HG02981 (cell line): Measurements from ENCODE around the gene UBE2R2.
"Not testable (repeated sequence)": the region's sequence is repeated elsewhere in the genome, so short reads cannot be mapped to it uniquely, and the experiment has no call there.

Experiments used
- ATAC-seq: cut with Tn5 transposase; IDR thresholded peaks from one replicate; pipeline ENCODE4 v1.9.1; 2021; ENCODE audit warnings: mild to moderate bottlenecking, moderate library complexity; ENCODE audit not compliant: unreplicated experiment

Gene UBE2R2

GRCh38 chr9:33816327-33817252 is at the start of gene UBE2R2:
Gene UBE2R2 (plus strand): TSS chr9:33817160. CDS start chr9:33817758, 598 bp downstream.
- ATAC-seq: peak; percentile 55

- ATAC-seq: not testable (repeated sequence)
These were observed 46.6 kb upstream of the UBE2R2 start for GRCh38 chr9:33770156-33770880.

DNA sequence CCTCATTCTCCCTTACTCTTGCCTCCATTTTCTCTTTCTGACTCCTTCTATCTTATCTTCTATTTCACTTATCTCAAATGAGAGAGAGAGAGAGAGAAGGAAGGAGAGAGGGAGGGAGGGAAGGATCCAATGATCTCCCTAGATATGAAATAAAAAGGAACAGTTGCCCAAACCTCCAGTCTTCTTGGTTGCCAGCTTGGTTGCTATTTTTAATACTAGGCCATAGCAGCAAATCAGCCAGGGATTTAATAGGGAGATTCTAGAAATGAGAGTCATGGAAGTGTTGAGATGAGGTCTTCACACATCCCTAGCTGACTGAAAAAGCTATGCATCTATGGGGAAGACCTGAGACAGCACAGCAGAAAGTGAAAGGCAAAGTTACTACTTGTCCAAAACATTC is 43.8 kb upstream of the UBE2R2 start:
- ATAC-seq: not testable (repeated sequence)

DNA sequence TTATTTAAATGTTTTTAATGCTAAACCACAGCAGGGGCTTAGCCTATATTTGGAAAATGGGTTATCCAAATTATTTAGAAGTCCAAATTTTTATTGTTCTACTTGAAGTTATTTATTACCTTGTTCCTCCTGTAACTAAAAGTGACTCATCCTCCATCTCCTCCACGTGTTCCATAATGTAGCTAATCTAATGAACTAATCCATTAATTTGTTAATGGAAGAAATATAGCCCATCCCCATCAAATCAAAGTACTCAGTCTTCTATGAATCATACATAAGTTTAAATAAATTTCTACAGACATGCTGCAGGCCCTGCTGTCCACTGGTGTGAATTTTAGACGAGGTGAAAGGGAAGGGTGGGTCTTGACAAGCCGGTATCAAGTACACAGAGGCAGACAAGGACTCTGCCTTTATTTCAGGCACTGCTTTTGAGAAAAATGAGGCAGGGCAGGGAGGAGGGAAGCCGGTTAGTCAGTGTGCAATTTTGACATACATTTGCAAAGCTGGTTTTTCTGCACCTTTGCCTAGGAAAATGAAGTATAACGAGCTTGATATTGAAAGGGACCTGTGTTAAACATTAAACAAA is 42.8 kb upstream of the UBE2R2 start:
- ATAC-seq: not testable (repeated sequence)

GRCh38 chr9:33776578-33776977 is 40.4 kb upstream of the UBE2R2 start:
- ATAC-seq: no peak

- peak; percentile 65 for ATAC-seq
These were observed 38.1 kb upstream of the UBE2R2 start for GRCh38 chr9:33778700-33779351.

GRCh38 chr9:33780276-33780675 is 36.7 kb upstream of the UBE2R2 start:
- no peak for ATAC-seq

- no peak for ATAC-seq
These were observed 35.2 kb upstream of the UBE2R2 start for GRCh38 chr9:33781736-33782135.

DNA sequence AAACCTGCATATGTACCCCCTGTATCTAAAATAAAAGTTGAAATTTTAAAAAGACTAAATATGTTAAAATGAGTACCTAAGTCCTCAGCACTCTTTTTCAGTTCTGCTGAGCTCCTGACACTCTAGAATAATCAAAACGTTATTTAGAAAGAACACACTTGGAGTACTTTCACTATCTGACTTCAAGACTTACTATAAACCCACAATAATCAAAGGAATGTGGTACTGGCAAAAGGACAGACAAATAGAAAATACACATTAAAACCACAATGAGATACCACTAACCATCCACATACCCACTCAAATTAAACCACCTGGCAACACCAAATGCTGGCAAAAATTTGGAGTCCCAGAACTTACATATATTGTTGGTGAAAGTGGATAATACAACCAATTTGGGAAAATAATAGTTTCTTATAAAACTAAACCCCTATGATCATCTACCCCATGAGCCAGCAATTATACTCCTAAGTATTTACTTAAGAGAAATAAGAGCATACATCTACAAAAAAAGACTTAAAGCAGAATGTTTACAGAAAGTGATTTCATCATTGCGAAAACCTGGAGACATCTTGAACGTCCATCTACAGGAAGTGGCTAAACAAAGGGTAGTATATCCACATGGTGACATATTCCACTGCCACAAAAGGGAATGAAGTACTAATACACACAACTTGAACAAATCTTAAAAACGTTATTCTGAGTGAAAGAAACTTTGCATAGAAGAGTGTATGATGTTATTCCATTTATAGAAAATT is 34.4 kb upstream of the UBE2R2 start:
- ATAC-seq: no peak

GRCh38 chr9:33785914-33786313 is 31.0 kb upstream of the UBE2R2 start:
- ATAC-seq: no peak

- ATAC-seq: no peak
These were observed 30.3 kb upstream of the UBE2R2 start for GRCh38 chr9:33786681-33787080.

DNA sequence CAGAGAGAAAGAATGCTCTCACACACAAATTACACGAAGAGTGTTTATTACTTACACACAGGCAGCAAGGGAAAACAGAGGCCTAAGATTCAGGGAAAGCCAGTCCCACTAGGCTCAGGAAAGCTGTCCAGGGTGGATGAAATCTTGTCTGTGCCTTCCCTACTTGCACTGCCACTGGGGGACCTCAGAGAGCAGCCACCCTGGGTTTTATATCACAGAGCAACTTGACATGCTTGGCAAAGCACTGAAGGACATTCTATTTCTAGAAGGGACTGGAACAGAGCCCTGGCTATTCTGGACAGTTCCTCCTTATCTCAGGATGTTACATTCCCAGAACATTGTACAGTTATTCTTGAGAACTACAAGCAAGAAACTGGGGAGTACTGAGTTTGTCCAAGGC is 29.1 kb upstream of the UBE2R2 start:
- ATAC-seq: no peak

- not testable (repeated sequence) for ATAC-seq
These were observed 27.5 kb upstream of the UBE2R2 start for GRCh38 chr9:33789429-33789828.

DNA sequence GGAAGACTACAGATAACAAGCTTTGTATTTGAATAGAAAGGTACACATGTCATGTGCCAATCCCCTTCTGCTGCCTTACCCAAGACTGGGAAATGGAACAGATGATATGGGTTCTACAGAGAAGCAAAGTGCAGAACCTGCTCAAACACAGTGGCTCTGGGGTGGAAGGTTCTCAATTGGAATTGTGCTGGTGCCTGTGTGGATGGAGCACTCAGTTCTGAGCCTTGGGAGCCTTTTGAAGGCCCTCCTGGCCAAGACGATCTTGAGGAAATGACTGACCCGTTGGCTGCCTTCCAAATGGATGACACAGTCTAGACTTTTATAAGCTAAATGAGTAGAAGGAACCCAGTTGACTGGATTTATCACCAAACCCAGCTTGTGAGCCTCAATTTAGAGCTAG is 25.8 kb upstream of the UBE2R2 start:
- no peak for ATAC-seq

DNA sequence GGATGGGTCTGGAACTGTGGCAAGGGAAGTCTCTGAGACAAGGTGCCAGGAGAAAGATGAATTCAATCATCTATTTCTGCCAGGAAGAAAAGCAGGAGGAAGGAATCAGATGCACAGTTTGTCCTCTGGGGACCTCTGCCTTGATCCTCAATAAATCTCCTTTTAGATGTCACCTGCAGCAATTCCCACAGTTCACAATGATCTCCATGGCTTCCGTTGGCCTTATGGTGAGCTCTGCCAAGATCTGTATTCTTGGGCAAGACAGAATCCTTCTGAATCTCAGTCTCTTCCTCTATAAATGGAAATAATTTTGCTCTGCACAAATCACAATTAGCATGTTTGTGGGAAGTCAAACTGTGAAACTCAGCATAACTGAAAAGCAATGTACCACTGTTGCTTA is 23.5 kb upstream of the UBE2R2 start:
- not testable (repeated sequence) for ATAC-seq

GRCh38 chr9:33794560-33794959 is 22.4 kb upstream of the UBE2R2 start:
- ATAC-seq: no peak

DNA sequence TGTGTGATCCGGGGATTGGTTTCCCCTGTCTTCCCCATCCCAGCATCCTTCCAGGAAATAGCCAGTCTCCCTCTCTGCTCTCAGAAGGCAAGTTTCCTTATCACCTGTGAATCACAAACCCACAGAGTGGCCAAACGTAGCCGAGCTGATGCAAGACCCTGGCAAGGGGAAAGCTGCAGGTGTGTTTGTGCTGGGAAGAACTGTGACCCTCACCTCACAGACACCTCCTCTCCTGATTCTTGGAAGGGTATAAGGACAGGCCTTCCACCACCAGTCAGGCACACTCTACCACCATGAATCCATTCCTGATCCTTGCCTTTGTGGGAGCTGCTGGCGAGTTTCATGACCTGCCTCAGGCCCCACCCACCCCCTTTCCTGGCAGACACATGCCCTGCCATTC is 21.7 kb upstream of the UBE2R2 start, which contains the start of gene PRSS3:
PRSS3 (plus strand) TSS at position 281 of the 400 bp plus-strand sequence; CDS start at position 294, 13 bp downstream.
- ATAC-seq: no peak

DNA sequence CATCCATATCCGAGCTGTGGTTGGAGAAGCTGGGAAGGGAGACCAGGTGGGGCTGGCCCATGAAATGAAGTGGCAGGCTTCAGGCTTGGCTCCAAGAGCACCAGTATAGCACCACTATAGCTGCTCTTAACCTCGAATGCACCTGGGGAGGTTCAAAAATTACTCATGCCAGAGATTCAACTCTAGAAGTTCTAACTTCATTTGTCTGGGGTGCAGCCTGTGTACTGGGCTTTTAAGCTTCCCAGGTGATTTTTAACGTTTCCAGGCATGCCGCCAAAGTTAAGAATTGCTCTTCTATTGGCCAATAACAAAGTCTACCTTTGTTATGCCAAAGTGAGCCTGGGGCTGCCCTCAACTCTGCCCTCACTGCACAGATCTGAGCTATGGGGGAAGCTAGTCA is 21.1 kb upstream of the UBE2R2 start:
- no peak for ATAC-seq

DNA sequence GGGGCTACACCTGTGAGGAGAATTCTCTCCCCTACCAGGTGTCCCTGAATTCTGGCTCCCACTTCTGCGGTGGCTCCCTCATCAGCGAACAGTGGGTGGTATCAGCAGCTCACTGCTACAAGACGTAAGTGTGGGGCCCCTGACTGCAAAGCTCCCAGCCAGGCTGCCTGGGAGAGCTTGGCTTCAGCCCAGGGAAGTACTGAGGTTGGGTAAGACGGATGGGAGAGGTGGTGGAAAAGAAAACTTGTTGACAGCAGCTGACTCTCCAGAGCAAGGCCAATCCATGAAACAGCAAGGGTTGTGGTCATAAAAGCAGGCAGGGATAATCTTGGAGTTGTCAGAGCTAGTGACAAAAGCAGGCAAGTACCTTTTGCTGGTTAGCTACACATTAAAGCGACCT is 20.3 kb upstream of the UBE2R2 start:
- ATAC-seq: not testable (repeated sequence)

- ATAC-seq: no peak
These were observed 19.1 kb upstream of the UBE2R2 start for GRCh38 chr9:33797837-33798236.
